Measurements from ENCODE around the gene PRKN. TPM values are rescaled to one million over a fixed set of nuclear protein-coding genes. Genes with fewer than 3 reads are reported as not detected.

Gene PRKN
- polyA plus RNA-seq, 1 donor from 2014 or later, result 1.2 TPM

- Histone ChIP-seq H3K27ac (ENCODE audit: low read length) (no peak overlapping the region), H3K79me2 (replicated peaks; ENCODE audit: insufficient read depth, low read length) (no peaks in the 10 kb centered on the region), H3K4me3 (ENCODE audit: low read length) (no peak overlapping the region), H4K20me1 (ENCODE audit: insufficient read depth) (no peaks in the 10 kb centered on the region), H3K9me3 (ENCODE audit: low read length) (no peaks in the 10 kb centered on the region), H3K9ac (ENCODE audit: low read length) (no peak overlapping the region), H3K36me3 (ENCODE audit: insufficient read depth, low read length) (no peaks in the 10 kb centered on the region), H3F3A (ENCODE audit: insufficient read depth, low read length, poor library complexity, severe bottlenecking) (no peaks in the 10 kb centered on the region), H3K9me2 (ENCODE audit: insufficient read depth, low read length) (no peaks in the 10 kb centered on the region), H3K4me2 (ENCODE audit: low read length) (no peak overlapping the region), H2AFZ (ENCODE audit: low read depth, low read length) (no peak overlapping the region), H3K27me3 (ENCODE audit: insufficient read depth, low read depth, low read length) (no peaks in the 10 kb centered on the region)
- no peak for TF ChIP-seq MXI1 (conservative IDR thresholded peaks at IDR 0.05; ENCODE audit: poor library complexity, severe bottlenecking)
- no peak for TF ChIP-seq RAD21 (conservative IDR thresholded peaks at IDR 0.05)
- no peak for TF ChIP-seq EZH2 (IDR thresholded peaks at IDR 0.05; ENCODE audit: borderline replicate concordance, insufficient read depth, low read length, poor library complexity, severe bottlenecking)
- no peak for TF ChIP-seq SMC3 (conservative IDR thresholded peaks at IDR 0.05; ENCODE audit: poor library complexity)
- TF ChIP-seq EP300 (conservative IDR thresholded peaks at IDR 0.05; ENCODE audit: poor library complexity, severe bottlenecking), result no peak
- no peak for TF ChIP-seq POLR2AphosphoS5 (IDR thresholded peaks at IDR 0.05)
- TF ChIP-seq, protein P1, sequence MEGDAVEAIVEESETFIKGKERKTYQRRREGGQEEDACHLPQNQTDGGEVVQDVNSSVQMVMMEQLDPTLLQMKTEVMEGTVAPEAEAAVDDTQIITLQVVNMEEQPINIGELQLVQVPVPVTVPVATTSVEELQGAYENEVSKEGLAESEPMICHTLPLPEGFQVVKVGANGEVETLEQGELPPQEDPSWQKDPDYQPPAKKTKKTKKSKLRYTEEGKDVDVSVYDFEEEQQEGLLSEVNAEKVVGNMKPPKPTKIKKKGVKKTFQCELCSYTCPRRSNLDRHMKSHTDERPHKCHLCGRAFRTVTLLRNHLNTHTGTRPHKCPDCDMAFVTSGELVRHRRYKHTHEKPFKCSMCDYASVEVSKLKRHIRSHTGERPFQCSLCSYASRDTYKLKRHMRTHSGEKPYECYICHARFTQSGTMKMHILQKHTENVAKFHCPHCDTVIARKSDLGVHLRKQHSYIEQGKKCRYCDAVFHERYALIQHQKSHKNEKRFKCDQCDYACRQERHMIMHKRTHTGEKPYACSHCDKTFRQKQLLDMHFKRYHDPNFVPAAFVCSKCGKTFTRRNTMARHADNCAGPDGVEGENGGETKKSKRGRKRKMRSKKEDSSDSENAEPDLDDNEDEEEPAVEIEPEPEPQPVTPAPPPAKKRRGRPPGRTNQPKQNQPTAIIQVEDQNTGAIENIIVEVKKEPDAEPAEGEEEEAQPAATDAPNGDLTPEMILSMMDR (IDR thresholded peaks at IDR 0.05; ENCODE audit: poor library complexity, severe bottlenecking), result no peak
- TF ChIP-seq TAF1 (IDR thresholded peaks at IDR 0.05; ENCODE audit: low read depth), result no peak
- no peak for TF ChIP-seq REST (IDR thresholded peaks at IDR 0.05; ENCODE audit: borderline replicate concordance)
Observed at GRCh38 chr6:161544801-161545480, 1182.6 kb downstream of the PRKN start.

DNA sequence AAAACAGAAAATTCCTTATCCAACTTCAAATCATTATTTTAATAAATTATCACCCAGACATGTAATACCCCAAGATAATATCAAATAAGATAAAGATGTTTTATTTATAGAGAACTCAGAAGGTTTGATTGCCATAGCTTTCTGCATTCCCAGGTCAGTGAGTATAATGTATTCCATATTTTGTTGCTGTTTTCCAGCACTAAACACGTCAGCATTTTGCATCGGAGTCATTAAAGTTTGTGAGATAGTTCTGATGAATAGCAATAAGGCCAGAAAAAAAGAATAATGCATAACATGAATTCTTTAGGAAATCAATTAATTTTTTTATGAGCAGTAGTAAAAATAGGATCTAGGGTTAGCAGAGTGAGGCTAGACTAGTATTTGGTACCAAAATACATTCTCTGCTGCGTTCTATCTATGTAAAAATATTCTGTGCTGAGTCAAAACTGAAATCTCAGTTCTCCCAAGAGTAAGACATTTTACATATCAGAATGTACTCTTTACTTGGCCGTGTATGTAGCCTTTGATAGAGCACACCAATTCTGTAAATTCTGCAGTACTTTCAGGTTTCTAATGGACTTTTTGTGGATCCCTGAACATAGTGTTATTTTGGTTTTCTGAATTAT is 1183.8 kb downstream of the PRKN start:
- Histone ChIP-seq H2AFZ (ENCODE audit: low read depth, low read length) (no peak overlapping the region), H3K27ac (ENCODE audit: low read length) (no peak overlapping the region), H3K27me3 (ENCODE audit: insufficient read depth, low read depth, low read length) (no peaks in the 10 kb centered on the region), H3K79me2 (replicated peaks; ENCODE audit: insufficient read depth, low read length) (no peaks in the 10 kb centered on the region), H3K9me2 (ENCODE audit: insufficient read depth, low read length) (no peaks in the 10 kb centered on the region), H3K4me3 (ENCODE audit: low read length) (no peak overlapping the region), H3F3A (ENCODE audit: insufficient read depth, low read length, poor library complexity, severe bottlenecking) (no peaks in the 10 kb centered on the region), H3K9ac (ENCODE audit: low read length) (no peak overlapping the region), H3K4me2 (ENCODE audit: low read length) (no peak overlapping the region), H3K9me3 (ENCODE audit: low read length) (no peaks in the 10 kb centered on the region), H3K36me3 (ENCODE audit: insufficient read depth, low read length) (no peaks in the 10 kb centered on the region), H4K20me1 (ENCODE audit: insufficient read depth) (no peaks in the 10 kb centered on the region)
- TF ChIP-seq, protein P1 (IDR thresholded peaks at IDR 0.05; ENCODE audit: poor library complexity, severe bottlenecking), result no peak
- no peak for TF ChIP-seq TAF1 (IDR thresholded peaks at IDR 0.05; ENCODE audit: low read depth)
- no peak for TF ChIP-seq REST (IDR thresholded peaks at IDR 0.05; ENCODE audit: borderline replicate concordance)
- TF ChIP-seq EZH2 (IDR thresholded peaks at IDR 0.05; ENCODE audit: borderline replicate concordance, insufficient read depth, low read length, poor library complexity, severe bottlenecking), result no peak
- TF ChIP-seq POLR2AphosphoS5 (IDR thresholded peaks at IDR 0.05), result no peak
- TF ChIP-seq RAD21 (conservative IDR thresholded peaks at IDR 0.05), result no peak
- TF ChIP-seq EP300 (conservative IDR thresholded peaks at IDR 0.05; ENCODE audit: poor library complexity, severe bottlenecking), result no peak
- no peak for TF ChIP-seq MXI1 (conservative IDR thresholded peaks at IDR 0.05; ENCODE audit: poor library complexity, severe bottlenecking)
- TF ChIP-seq SMC3 (conservative IDR thresholded peaks at IDR 0.05; ENCODE audit: poor library complexity), result no peak

All from neural cell (in vitro differentiated cells).